GM19438 (cell line): ENCODE results near the gene STARD6.
"Not testable (repeated sequence)": the region's sequence is repeated elsewhere in the genome, so short reads cannot be mapped to it uniquely, and the experiment has no call there.

Experiments
- ATAC-seq: cut with Tn5 transposase; IDR thresholded peaks from one replicate; pipeline ENCODE4 v1.9.1; 2021; ENCODE audit warnings: low read depth; ENCODE audit not compliant: unreplicated experiment

Gene STARD6, protein sequence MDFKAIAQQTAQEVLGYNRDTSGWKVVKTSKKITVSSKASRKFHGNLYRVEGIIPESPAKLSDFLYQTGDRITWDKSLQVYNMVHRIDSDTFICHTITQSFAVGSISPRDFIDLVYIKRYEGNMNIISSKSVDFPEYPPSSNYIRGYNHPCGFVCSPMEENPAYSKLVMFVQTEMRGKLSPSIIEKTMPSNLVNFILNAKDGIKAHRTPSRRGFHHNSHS

DNA sequence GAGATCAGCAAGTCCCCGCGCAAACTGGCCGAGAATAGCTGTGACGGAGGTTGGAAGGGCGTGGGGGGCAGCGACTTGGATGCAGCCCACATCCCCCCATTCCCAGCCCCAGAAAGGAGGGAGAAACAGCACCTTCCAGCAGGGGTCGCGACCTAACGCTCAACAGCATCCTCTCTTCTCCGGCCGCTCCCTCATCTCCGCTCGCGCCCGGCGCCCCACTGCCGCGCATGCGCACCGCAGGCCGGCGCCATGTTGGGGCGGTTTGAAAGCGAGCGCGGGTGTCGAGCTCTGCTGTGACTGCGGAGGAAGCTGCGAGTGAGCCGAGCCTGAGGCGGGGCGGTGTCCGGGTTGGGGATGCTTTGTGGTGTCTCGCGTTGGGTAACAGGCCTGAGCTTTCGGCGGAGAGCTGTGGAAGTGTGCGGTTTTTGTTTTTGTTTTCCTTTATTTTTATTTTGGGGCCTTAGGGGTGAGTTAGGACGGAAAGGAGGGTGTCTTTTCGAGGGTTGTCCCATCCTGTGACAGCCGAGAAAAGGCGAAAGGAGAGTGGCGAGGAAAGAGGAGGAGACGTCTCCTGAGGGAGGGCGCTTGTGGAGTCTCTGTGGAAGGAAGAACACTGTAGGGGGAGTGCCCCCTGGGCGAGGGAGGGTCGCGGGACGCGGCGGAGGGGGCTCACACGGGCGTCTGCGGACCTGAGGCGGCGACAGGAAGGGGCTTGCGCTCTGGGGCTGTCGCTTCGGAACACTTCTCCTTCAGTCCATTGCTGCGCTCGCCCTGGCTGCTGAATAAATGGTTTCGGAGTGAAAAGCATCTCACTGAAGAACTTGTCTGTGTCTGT, at the start of gene STARD6, which contains the start of gene C18orf54:
Gene STARD6, minus strand, starts transcription at position 199 of the 835 bp plus-strand sequence. CDS start 3,285 bp downstream, outside the sequence.
Gene C18orf54, plus strand, starts transcription at position 247 of the 835 bp plus-strand sequence. CDS start 2,667 bp downstream, outside the sequence.
- peak; percentile 94 for ATAC-seq

DNA sequence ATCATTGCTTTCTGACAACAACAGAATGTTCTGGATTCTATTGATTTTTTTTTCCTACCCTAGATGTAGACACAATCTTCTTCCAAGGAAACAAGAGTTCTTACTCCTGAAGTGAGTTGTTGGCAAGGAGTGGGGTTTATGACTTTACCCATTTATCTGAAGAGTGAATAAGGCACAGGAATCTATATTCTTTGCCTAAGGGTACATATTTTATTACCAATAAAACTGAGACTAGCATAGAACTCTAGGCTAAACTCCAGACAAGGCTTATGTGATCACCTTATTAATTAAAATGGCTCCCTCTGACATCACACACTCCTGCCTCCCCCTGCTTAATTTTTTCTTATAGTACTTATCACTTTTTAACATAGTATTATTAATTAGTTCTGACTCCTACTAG, 47.6 kb upstream of the STARD6 start:
- ATAC-seq, result no peak

DNA sequence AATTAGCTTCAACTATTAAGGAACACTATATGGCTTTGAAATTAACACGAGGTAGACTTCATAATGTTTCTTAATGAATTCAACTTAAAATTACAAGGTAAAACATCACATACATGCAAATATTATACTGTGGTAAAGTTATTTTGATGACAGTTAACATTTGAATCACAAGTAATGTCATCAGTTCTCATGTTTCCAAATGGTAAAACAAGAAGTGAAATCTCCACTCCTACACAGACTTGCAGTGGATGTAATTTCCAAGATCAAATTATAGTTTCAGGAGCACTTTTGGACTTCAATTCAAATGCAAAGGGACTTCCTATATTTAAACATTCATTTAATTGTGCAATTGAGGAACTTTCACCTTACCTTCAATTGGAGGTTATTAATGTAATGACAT, 39.1 kb upstream of the STARD6 start:
- ATAC-seq, result no peak

- no peak for ATAC-seq
Measured at GRCh38 chr18:54393648-54394294, 36.1 kb upstream of the STARD6 start.

DNA sequence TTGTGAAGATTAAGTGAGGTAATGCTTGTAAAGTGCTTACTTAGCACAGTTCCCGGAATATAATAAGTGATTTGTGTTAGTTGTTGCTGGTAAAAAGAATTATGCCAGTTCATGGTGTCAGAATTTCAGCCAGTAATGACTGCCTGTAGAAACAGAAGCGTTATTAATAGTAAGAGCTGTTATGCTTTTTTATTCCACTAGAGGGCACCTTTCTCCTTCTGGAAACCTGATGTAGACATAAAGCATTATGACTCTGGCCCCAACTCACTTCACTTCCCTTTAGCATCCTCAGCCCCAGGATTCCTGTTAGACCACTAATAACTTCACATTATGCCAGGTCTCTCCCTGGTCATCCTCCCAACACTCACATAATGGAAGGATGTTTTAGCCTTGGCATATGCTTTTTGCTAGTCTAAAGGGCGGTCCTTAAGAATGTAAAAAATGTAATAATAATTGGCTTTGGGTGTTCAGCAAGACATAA, 34.9 kb upstream of the STARD6 start:
- peak; percentile 50 for ATAC-seq

- no peak for ATAC-seq
Measured at GRCh38 chr18:54390838-54391237, 33.2 kb upstream of the STARD6 start.

DNA sequence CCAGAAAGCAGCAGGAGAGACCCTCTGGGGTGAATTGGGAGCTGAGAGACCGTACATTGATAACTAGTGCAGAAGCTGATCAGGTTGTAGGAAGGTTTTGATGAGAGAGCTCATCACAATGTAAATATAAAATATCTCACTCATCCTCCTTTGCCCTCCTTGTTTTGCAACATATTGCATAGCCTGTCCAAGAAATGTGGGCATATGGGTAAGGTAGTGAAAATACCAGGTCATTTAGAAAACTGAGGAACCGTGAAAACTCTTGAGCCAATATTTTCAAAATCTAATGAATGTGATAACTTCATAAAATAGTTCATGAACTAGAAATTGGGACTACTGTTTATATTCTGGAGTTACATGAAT, 31.5 kb upstream of the STARD6 start:
- ATAC-seq, result no peak

DNA sequence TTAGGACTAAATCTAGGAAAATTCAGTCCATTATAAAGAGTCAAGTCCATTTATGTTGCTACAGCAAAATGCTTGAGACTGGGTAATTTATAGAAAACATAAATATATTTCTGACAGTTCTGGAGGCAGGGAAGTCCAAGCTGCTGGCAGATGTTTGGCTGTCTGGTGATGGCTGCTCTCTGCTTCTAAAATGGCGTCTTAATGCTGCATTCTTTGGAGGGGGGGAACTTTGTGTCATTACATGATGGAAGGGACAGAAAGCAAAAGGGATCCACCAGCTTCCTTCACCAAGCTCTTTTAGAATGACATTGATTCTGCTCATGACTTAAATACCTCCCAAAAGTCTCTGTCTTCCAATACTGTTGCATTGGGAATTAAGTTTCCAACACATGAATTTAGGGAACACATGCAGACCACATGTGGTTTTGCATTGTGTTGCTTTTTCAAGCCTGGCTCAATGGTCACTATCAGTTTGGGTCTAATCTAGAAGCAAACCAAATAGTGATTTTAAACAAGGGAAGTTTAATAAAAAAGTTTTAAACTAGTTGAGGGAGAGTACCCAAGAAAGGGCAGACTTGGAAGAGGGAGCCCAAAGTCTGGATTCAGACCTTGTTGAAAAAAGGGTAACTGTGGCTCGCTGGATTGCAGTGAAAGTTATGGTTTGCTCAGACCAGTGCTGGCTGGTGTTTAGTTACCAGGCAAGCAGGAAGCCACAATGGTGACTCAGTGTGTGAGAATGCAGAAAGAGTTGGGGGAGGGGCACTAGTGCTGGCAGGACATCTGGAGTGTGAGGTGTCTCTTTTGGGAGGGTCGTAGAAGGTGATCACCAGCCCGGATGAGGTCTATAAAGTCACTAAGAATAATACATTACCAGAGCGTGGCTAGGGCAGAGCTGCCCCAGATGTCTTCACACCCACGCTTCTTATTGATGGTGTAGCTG, 30.8 kb upstream of the STARD6 start:
- ATAC-seq, result peak; percentile 82

GRCh38 chr18:54387631-54388030, 30.0 kb upstream of the STARD6 start:
- ATAC-seq, result no peak

- not testable (repeated sequence) for ATAC-seq
Measured at GRCh38 chr18:54386800-54387495, 29.3 kb upstream of the STARD6 start.

DNA sequence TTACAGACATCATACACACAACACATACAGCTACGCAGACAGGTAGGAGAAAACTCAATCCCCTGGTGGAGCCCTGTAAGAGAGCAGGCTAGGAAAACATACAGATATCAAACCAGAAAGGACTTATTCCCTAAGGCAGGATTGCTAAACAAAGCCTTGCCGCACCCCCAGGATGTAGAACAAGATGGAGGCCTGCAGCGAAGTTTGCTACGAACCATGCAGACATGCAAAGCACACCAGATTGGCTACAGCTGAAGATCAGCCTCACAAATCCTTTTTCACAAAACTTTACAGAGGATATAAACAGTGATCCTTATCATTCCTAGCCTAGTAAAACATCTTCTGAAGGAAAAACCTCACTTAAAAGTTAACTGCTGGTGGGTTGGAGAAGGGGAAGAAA, 28.4 kb upstream of the STARD6 start:
- no peak for ATAC-seq

DNA sequence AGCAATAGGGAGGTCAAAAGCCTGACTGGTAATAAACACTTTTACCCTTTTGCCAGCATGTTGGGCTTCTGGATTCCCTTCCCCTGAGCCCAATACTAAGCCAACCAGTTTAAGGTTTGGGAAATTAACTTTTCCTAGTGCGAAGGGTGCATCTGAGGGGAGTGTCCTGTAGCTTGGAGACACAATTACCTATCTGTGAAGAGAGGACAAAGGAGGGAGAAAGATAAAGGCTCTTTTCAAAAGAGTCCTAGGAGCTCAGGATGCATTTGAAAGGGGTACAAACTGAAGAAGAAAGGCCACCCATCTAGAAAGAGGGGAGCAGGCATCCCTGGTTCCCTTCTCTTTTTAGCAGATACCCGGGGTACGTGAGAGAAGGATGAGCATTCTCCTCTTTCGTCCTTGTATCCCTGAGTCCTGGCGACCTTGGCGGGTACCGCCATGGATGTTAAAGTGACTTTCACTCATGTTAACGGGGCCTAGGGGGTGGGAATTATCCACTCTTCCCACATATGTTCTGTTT, 25.1 kb upstream of the STARD6 start:
- no peak for ATAC-seq

DNA sequence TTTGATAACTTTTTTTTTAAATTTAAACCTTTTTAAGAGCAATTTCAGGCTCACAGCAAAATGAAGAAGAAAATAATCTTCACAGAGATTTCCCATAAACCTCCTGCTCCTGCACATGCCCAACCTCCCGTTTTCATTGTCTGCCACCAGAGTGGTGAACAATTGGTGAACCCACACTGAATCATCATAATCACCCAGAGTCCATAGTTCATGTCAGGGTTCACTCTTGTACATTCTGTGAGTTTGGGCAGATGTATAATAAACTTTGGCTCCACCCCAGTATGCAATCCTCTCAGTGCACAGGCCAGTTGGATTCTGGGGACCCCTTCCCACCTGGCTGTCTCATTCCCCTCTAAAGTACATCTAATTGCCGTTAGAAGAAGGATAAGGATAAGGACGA, 24.4 kb upstream of the STARD6 start:
- ATAC-seq, result no peak

- no peak for ATAC-seq
Measured at GRCh38 chr18:54381640-54382039, 24.0 kb upstream of the STARD6 start.

GRCh38 chr18:54378057-54378456, 20.4 kb upstream of the STARD6 start:
- ATAC-seq, result no peak

GRCh38 chr18:54360406-54360805, 2.7 kb upstream of the STARD6 start:
- no peak for ATAC-seq

DNA sequence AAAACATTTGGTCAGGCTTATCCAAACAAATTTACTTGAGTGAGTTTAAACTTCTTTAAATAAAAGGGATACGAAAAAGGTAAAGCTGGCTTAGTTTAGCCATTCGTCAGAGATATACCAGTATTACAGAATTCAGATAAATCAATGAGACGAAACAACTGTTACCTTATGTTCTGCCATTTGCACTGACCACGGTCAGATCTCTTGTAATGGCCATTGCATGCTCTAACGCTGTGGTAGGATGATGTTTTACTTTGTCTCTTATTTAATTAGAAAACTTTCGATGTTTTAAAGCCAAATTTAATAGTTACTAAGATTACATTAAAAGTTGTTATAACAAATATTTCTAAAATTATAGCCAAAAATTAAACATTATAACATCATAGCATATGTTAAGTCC, 1.6 kb upstream of the STARD6 start:
- no peak for ATAC-seq

DNA sequence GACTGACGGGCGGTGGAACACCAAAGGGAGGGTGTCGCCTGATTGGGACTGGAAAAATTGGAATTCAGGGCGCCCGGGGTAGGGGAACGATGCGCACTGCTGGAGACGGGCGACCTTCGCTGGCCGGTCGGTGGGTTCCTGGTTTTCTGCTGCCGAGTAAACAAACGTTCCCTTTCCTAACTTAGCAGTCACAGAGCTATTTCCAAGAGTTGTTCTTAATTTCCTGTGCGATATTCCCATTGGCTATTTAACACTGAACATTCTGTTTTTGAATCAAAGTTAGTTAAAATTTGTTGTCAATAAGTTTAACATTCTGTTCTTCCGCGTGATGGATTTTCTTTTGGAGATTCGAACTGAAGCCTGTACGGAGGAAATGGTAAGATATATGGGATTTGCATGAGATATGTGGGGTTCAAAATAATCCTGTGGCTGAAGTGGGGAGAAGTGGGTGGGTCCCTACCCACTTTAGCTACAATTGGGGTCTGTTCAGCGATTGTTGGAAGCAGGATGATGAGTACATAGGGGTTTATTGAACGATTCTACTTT, 910 bp upstream of the STARD6 start:
- peak; percentile 13 for ATAC-seq

GRCh38 chr18:54357082-54357659, 487 bp downstream of the STARD6 start:
- ATAC-seq, result peak; percentile 39
